Pancreas (tissue), 10 donors: ENCODE results near the gene ZYX. TPM values are rescaled to one million over a fixed set of nuclear protein-coding genes. Genes with fewer than 3 reads are reported as not detected.
A peak's percentile ranks its signal among the peaks of the same experiment; 100 is the strongest.

Experiments
- ATAC-seq, 4 donors: fragments of 200-7000 bp; cut with Tn5 transposase; one replicate each; pipeline versions ENCODE4 v1.8.0 to v1.9.1; 2020; ENCODE audit warnings: mild to moderate bottlenecking in 4 of 4, moderate library complexity in 4 of 4
- DNase-seq, 6 donors: peaks; one replicate each; pipeline ENCODE4 v3.0.0-alpha.2; 2020
- FAIRE-seq: peaks from 2 replicates; lab custom pipeline; 2012; peaks lifted over from hg19 to GRCh38; lab: Jason Lieb, UNC
- H3K27ac ChIP-seq, 4 donors: fragments of 200-600 bp; sonication (generic); 1 replicate in 3 of 4; 2 replicates in 1 of 4; pipeline versions ENCODE4 v1.5.0 to v1.8.0; 2020
- H3K27me3 ChIP-seq, 4 donors: fragments of 200-600 bp; one replicate each; pipeline ENCODE4 v1.8.0; 2021
- H3K36me3 ChIP-seq, 3 donors: fragments of 200-600 bp; sonication (generic) in 1 of 3; one replicate each; pipeline versions ENCODE4 v1.5.0 to v1.8.0; 2020 to 2021
- H3K4me1 ChIP-seq, 3 donors: fragments of 200-600 bp; one replicate each; pipeline ENCODE4 v1.8.0; 2021
- H3K4me3 ChIP-seq, 4 donors: fragments of 200-600 bp; sonication (generic) in 2 of 4; one replicate each; pipeline versions ENCODE4 v1.5.0 to v1.8.0; 2020 to 2021
- H3K9me3 ChIP-seq, 4 donors: fragments of 200-600 bp; one replicate each; pipeline ENCODE4 v1.8.0; 2021
- WGBS, 2 donors: extraction: QIAGEN DNeasy Blood & Tissue Kit; methylation state at CpG; one replicate each; pipeline ENCODE4 v1.1.7; 2013; 5-methylcytosine and 5-hydroxymethylcytosine counted together
- intact Hi-C, 3 donors: fragments of 100-400 bp; cut with DNase I; formaldehyde crosslinking; loops; one replicate each; pipeline versions ENCODE4 v1.11.1 to v1.14.2; 2022
- polyA plus RNA-seq, 2 donors: library from polyadenylated mRNA; stranded (reverse); fragments of 200-250 nt; gene quantifications; one replicate each; pipeline ENCODE4 v1.2.3, GENCODE V29; 2013
- total RNA-seq, 6 donors: library from RNA; stranded (reverse); fragmentation: NEBNext Ultra II Directional in 4 of 6; extraction: Animal tissue kit (Norgen Biotek cat#: 25700) in 4 of 6; gene quantifications; one replicate each; pipeline versions ENCODE4 v1.2.1 to v1.2.4, GENCODE V29; 2021 to 2023
- TF ChIP-seq, protein P1 (sequence below), 4 donors: fragments of 200-600 bp; sonication (generic) in 3 of 4; IDR thresholded peaks; one replicate each; pipeline versions ENCODE4 v1.5.0 to v1.8.0; 2021; ENCODE audit warnings: antibody characterized with exemption in 4 of 4
- donor health status: healthy with polysubstance abuse.
- donor health status: DM: no; HTN: no; CAD: no; lungs with moderate emphysema.
- donor health status: DM: no; HTN: no; CAD: no.
- donor health status: control.
- donor health status: control.
- donor health status: Bipolar disorder and iron deficiency.
- donor health status: DM: yes; HTN: yes; CAD: no.
- donor health status: DM: no; HTN: no; CAD: no.
- donor health status: DM: no; HTN: no; CAD: no.
- donor health status: DM: yes; HTN: yes; CAD: no.

ZYX gene
- total and polyA plus RNA-seq, 8 donors = 29.1 to 73.8 (median 44.2) TPM

DNA sequence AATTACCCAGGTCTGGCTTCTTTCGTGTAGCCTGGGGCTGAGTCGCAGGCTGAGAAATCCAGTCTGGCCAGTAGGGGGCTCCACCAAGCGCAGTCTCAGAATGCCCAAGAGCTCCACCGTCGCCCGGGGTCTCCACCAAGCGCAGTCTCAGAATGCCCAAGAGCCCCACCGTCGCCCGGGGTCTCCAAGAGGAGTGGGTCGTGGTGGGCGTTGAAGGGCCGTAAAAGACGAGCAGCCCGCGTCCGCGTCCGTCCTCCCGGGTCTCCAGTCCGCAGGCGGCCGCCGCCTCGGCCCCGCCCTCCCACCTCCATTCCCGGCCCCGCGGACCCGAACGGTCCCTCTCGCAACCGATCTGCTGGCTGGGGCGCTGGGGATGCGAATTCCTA lies 892 bp upstream of the ZYX start:
- Histone ChIP-seq H3K4me3 (peak overlapping the region; percentile 70 to 99 (median 84)), H3K4me1 (peaks cover 0 to 8% (median 0%) of the 10 kb centered on the region in 3 donors)
- no peak for FAIRE-seq

DNA sequence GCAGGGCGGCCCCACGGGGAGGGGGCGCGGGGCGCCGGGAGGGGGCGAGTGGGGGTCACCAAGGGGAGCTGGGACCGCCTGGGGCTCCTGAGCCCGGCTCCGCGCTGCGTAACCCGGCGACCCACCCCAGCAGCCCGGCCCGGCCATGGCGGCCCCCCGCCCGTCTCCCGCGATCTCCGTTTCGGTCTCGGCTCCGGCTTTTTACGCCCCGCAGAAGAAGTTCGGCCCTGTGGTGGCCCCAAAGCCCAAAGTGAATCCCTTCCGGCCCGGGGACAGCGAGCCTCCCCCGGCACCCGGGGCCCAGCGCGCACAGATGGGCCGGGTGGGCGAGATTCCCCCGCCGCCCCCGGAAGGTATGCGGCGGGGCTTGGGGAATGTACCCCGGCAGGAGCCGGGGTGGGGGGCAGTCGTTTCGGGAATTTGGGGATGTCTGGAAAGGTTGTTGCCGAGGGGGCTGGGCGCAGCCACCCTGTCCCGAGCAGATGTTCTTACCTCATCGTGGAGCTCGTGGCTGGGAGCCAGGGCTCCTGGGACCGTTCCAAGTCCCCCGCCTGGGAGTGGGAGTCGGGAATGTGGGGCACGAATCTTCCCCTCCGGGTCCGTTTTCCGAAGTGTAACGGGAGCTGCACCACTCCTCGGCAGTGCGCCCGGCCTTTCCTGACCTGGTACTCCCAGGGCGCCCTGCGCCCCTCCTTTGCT lies 431 bp downstream of the ZYX start:
- peak; percentile 51 to 93 (median 82) for DNase-seq
- H3K9me3 ChIP-seq = no peaks in the 10 kb centered on the region
- WGBS, 2 donors = 6 to 7% methylated on average over 51 to 64 of the region's 64 CpGs

More for the DNA sequence above, 892 bp upstream of the ZYX start:
- TF ChIP-seq, protein P1, sequence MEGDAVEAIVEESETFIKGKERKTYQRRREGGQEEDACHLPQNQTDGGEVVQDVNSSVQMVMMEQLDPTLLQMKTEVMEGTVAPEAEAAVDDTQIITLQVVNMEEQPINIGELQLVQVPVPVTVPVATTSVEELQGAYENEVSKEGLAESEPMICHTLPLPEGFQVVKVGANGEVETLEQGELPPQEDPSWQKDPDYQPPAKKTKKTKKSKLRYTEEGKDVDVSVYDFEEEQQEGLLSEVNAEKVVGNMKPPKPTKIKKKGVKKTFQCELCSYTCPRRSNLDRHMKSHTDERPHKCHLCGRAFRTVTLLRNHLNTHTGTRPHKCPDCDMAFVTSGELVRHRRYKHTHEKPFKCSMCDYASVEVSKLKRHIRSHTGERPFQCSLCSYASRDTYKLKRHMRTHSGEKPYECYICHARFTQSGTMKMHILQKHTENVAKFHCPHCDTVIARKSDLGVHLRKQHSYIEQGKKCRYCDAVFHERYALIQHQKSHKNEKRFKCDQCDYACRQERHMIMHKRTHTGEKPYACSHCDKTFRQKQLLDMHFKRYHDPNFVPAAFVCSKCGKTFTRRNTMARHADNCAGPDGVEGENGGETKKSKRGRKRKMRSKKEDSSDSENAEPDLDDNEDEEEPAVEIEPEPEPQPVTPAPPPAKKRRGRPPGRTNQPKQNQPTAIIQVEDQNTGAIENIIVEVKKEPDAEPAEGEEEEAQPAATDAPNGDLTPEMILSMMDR (IDR thresholded peaks at IDR 0.05) = peak; percentile 83 to 90 (median 86)
- Histone ChIP-seq H3K36me3 (no peaks in the 10 kb centered on the region), H3K9me3 (no peaks in the 10 kb centered on the region), H3K27ac (peak overlapping the region; percentile 83 to 94 (median 92)), H3K27me3 (no peaks in the 10 kb centered on the region)
- ATAC-seq (peak; percentile 75 to 87 (median 78)), DNase-seq (peak; percentile 76 to 92 (median 89))
- intact Hi-C loops = no loop called here
- WGBS, 2 donors = 0 to 1% methylated on average over 25 to 35 of the region's 35 CpGs

DNA sequence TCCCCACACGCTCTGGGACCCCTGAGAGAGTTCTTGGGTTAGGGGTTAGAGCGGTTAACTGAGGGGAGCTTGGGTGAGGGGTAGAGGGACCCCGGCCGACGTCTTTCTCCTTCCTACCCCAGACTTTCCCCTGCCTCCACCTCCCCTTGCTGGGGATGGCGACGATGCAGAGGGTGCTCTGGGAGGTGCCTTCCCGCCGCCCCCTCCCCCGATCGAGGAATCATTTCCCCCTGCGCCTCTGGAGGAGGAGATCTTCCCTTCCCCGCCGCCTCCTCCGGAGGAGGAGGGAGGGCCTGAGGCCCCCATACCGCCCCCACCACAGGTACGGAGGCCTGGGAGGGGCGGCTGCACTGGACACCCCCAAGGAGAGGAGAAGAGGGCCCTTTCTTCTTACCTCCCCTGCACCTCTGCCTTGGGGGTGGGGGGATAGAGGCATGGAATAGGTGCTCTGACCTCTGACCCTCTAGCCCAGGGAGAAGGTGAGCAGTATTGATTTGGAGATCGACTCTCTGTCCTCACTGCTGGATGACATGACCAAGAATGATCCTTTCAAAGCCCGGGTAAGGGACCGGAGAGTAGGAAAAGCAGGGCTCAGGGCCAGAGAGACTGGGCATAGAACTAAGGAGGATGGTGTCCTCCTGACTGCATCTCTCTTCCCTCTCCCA lies 1.1 kb downstream of the ZYX start:
- Histone ChIP-seq H3K36me3 (no peaks in the 10 kb centered on the region), H3K4me3 (peak overlapping the region; percentile 70 to 99 (median 84)), H3K27me3 (no peaks in the 10 kb centered on the region), H3K4me1 (peaks cover 0 to 8% (median 0%) of the 10 kb centered on the region in 3 donors), H3K9me3 (no peaks in the 10 kb centered on the region), H3K27ac (peak overlapping the region; percentile 83 to 94 (median 92))
- intact Hi-C loops = no loop called here
- DNase-seq (peak in 1 of 6 donors; percentile 66), ATAC-seq (no peak), FAIRE-seq (no peak)
- TF ChIP-seq, protein P1 (IDR thresholded peaks at IDR 0.05) = no peak
- 61 to 74% methylated on average over 16 to 21 of the region's 21 CpGs for WGBS, 2 donors

More for the DNA sequence above, 431 bp downstream of the ZYX start:
- Histone ChIP-seq H3K4me3 (peak overlapping the region; percentile 70 to 99 (median 84)), H3K36me3 (no peaks in the 10 kb centered on the region), H3K27ac (peak overlapping the region; percentile 83 to 94 (median 92)), H3K4me1 (peaks cover 0 to 8% (median 0%) of the 10 kb centered on the region in 3 donors), H3K27me3 (no peaks in the 10 kb centered on the region)
- ATAC-seq (peak in 1 of 4 donors; percentile 2), FAIRE-seq (no peak)
- TF ChIP-seq, protein P1 (IDR thresholded peaks at IDR 0.05) = no peak
- intact Hi-C loops = no loop called here

DNA sequence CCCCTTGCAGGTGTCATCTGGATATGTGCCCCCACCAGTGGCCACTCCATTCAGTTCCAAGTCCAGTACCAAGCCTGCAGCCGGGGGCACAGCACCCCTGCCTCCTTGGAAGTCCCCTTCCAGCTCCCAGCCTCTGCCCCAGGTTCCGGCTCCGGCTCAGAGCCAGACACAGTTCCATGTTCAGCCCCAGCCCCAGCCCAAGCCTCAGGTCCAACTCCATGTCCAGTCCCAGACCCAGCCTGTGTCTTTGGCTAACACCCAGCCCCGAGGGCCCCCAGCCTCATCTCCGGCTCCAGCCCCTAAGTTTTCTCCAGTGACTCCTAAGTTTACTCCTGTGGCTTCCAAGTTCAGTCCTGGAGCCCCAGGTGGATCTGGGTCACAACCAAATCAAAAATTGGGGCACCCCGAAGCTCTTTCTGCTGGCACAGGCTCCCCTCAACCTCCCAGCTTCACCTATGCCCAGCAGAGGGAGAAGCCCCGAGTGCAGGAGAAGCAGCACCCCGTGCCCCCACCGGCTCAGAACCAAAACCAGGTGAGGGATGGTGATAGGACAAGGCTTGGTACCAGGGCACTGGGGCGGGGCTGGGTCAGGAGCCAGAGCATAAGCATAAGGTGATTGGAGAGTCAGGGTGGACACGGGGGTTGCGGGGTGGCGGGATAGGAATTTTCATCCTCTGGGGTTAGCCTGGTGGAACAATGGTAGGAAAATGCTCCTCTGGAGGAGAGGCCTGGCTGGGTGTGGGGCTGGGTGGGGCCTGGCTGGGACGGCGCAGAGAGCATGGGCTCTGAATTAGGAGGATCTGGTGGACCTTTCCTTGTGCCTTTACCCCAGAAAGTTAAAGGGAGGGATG lies 1.9 kb downstream of the ZYX start:
- TF ChIP-seq, protein P1 (IDR thresholded peaks at IDR 0.05) = no peak
- WGBS, 2 donors = 94 to 95% methylated on average over 15 of the region's 15 CpGs
- intact Hi-C loops = no loop called here
- H3K4me3 ChIP-seq = peak overlapping the region in 2 of 4 donors; percentile 70 to 97
- H3K9me3 ChIP-seq = no peaks in the 10 kb centered on the region
- H3K36me3 ChIP-seq = no peaks in the 10 kb centered on the region
- no peaks in the 10 kb centered on the region for H3K27me3 ChIP-seq
- ATAC-seq (no peak), DNase-seq (peak in 3 of 6 donors; percentile 22 to 71 (median 46)), FAIRE-seq (no peak)
- H3K4me1 ChIP-seq = peaks cover 0 to 8% (median 0%) of the 10 kb centered on the region in 3 donors
- H3K27ac ChIP-seq = peak overlapping the region in 1 of 4 donors; percentile 94
